H9 (cell line): ENCODE data around the gene VMAC. TPM values are rescaled to one million over a fixed set of nuclear protein-coding genes. Genes with fewer than 3 reads are reported as not detected.

Experiments used
- DNase-seq: peaks from one replicate; pipeline ENCODE4 v3.0.0-alpha.2; 2017
- H2AFZ ChIP-seq: one replicate; pipeline ENCODE4 v1.6.1; 2013; ENCODE audit warnings: mild to moderate bottlenecking, low read length, control low read depth, moderate library complexity
- H2AK5ac ChIP-seq: 2 replicates; pipeline ENCODE4 v1.6.1; 2013; ENCODE audit warnings: low read length, control low read depth, mixed read lengths; ENCODE audit not compliant: insufficient read length
- H2BK120ac ChIP-seq: one replicate; pipeline ENCODE4 v1.6.1; 2013; ENCODE audit warnings: low read depth, mild to moderate bottlenecking, low read length, control low read depth, inconsistent platforms; ENCODE audit not compliant: poor library complexity, severe bottlenecking
- H2BK12ac ChIP-seq: 2 replicates; pipeline ENCODE4 v1.6.1; 2013; ENCODE audit warnings: low read length, control low read depth, mixed read lengths, low read depth; ENCODE audit not compliant: insufficient read length
- H2BK15ac ChIP-seq: 2 replicates; pipeline ENCODE4 v1.6.1; 2013; ENCODE audit warnings: low read depth, low read length, control low read depth
- H2BK20ac ChIP-seq: one replicate; pipeline ENCODE4 v1.6.1; 2013; ENCODE audit warnings: low read depth, mild to moderate bottlenecking, low read length, control low read depth, inconsistent platforms; ENCODE audit not compliant: poor library complexity, severe bottlenecking
- H2BK5ac ChIP-seq: 2 replicates; pipeline ENCODE4 v1.6.1; 2013; ENCODE audit warnings: low read length, control low read depth, mixed read lengths; ENCODE audit not compliant: insufficient read length
- H3K14ac ChIP-seq: 2 replicates; pipeline ENCODE4 v1.6.1; 2013; ENCODE audit warnings: low read length, control low read depth; ENCODE audit not compliant: insufficient read depth
- H3K18ac ChIP-seq: 2 replicates; pipeline ENCODE4 v1.6.1; 2013; ENCODE audit warnings: low read depth, mild to moderate bottlenecking, mixed read lengths, low read length, control low read depth; ENCODE audit not compliant: insufficient read length
- H3K23ac ChIP-seq: 2 replicates; pipeline ENCODE4 v1.6.1; 2013; ENCODE audit warnings: low read length, control low read depth, mixed read lengths, low read depth; ENCODE audit not compliant: insufficient read length
- H3K23me2 ChIP-seq: 2 replicates; pipeline ENCODE4 v1.6.1; 2013; ENCODE audit warnings: low read depth, mild to moderate bottlenecking, mixed read lengths, low read length, control low read depth; ENCODE audit not compliant: insufficient read length, poor library complexity, severe bottlenecking
- H3K27ac ChIP-seq: 2 replicates; pipeline ENCODE4 v1.5.1; 2013; ENCODE audit warnings: low read length, control low read depth, mixed read lengths, low read depth; ENCODE audit not compliant: insufficient read length
- H3K27me3 ChIP-seq: 2 replicates; pipeline ENCODE4 v1.6.1; 2013; ENCODE audit warnings: low read length, control low read depth, inconsistent platforms; ENCODE audit not compliant: insufficient read depth
- H3K4ac ChIP-seq: 2 replicates; pipeline ENCODE4 v1.6.1; 2013; ENCODE audit warnings: low read depth, mild to moderate bottlenecking, control low read depth, inconsistent platforms, low read length, moderate library complexity
- H3K4me1 ChIP-seq: 2 replicates; pipeline ENCODE4 v1.6.1; 2013; ENCODE audit warnings: low read length, control low read depth, inconsistent platforms; ENCODE audit not compliant: insufficient read depth
- H3K4me2 ChIP-seq: 2 replicates; pipeline ENCODE4 v1.6.1; 2013; ENCODE audit warnings: low read length, control low read depth, mixed read lengths; ENCODE audit not compliant: insufficient read length, insufficient read depth
- H3K56ac ChIP-seq: 2 replicates; pipeline ENCODE4 v1.6.1; 2013; ENCODE audit warnings: low read depth, mild to moderate bottlenecking, mixed read lengths, low read length, control low read depth; ENCODE audit not compliant: insufficient read length
- H3K79me1 ChIP-seq: 2 replicates; pipeline ENCODE4 v1.6.1; 2013; ENCODE audit warnings: low read depth, mild to moderate bottlenecking, moderate library complexity, low read length, control low read depth, inconsistent platforms; ENCODE audit not compliant: insufficient read depth, poor library complexity, severe bottlenecking
- H3K79me2 ChIP-seq: 2 replicates; pipeline ENCODE4 v1.6.1; 2013; ENCODE audit warnings: low read length, control low read depth, inconsistent platforms; ENCODE audit not compliant: insufficient read depth
- H3K9ac ChIP-seq: 2 replicates; pipeline ENCODE4 v1.6.1; 2013; ENCODE audit warnings: low read length, control low read depth, mixed read lengths; ENCODE audit not compliant: insufficient read length; ENCODE audit errors: extremely low read depth
- H3K9me3 ChIP-seq: one replicate; pipeline ENCODE4 v1.6.1; 2013; ENCODE audit warnings: low read depth, low read length, inconsistent platforms; ENCODE audit not compliant: control insufficient read depth
- H3T11ph ChIP-seq: one replicate; pipeline ENCODE4 v1.6.1; 2013; ENCODE audit warnings: mild to moderate bottlenecking, low read length, control low read depth, inconsistent platforms
- H4K20me1 ChIP-seq: one replicate; pipeline ENCODE4 v1.6.1; 2013; ENCODE audit not compliant: control insufficient read depth, insufficient read length, insufficient read depth
- H4K5ac ChIP-seq: 2 replicates; pipeline ENCODE4 v1.6.1; 2013; ENCODE audit warnings: low read depth, mild to moderate bottlenecking, mixed read lengths, low read length, control low read depth; ENCODE audit not compliant: insufficient read length
- H4K8ac ChIP-seq: replicated peaks from 2 replicates; pipeline ENCODE4 v1.6.1; 2013; ENCODE audit warnings: low read length, control low read depth, mixed read lengths, low read depth; ENCODE audit not compliant: insufficient read length
- H4K91ac ChIP-seq: 2 replicates; pipeline ENCODE4 v1.6.1; 2013; ENCODE audit warnings: low read depth, mild to moderate bottlenecking, moderate library complexity, mixed read lengths, low read length, control low read depth; ENCODE audit not compliant: insufficient read length
- H3K27ac Mint-ChIP-seq, 3 experiments: 2 replicates in 2 of 3; 3 replicates in 1 of 3; pipeline ENCODE4 v1.8.0; 2020 to 2021; ENCODE audit warnings: mixed read lengths in 3 of 3, mild to moderate bottlenecking in 1 of 3, moderate library complexity in 1 of 3
- H3K27me3 Mint-ChIP-seq: 2 replicates; pipeline ENCODE4 v1.8.0; 2021; ENCODE audit warnings: low read depth, mild to moderate bottlenecking, moderate library complexity, mixed read lengths
- H3K36me3 Mint-ChIP-seq, 3 experiments: 2 replicates in 2 of 3; 3 replicates in 1 of 3; pipeline ENCODE4 v1.8.0; 2020 to 2021; ENCODE audit warnings: low read depth in 3 of 3, mixed read lengths in 3 of 3; ENCODE audit not compliant: insufficient read depth in 1 of 3
- H3K4me1 Mint-ChIP-seq, 2 experiments: 2 replicates each; pipeline ENCODE4 v1.8.0; 2020; ENCODE audit warnings: mixed read lengths in 2 of 2
- H3K4me3 Mint-ChIP-seq, 2 experiments: 2 replicates in 1 of 2; 3 replicates in 1 of 2; pipeline ENCODE4 v1.8.0; 2020 to 2021; ENCODE audit warnings: mild to moderate bottlenecking in 2 of 2, mixed read lengths in 2 of 2, moderate library complexity in 1 of 2
- H3K9me3 Mint-ChIP-seq, 2 experiments: 2 replicates in 1 of 2; 3 replicates in 1 of 2; pipeline ENCODE4 v1.8.0; 2020; ENCODE audit warnings: mild to moderate bottlenecking in 2 of 2, mixed read lengths in 2 of 2, moderate library complexity in 1 of 2
- WGBS: extraction: QIAGEN DNeasy Blood & Tissue Kit; methylation state at CpG from one replicate; pipeline ENCODE4 v1.1.7; 2013; ENCODE audit warnings: missing lambda C conversion rate, low lambda C conversion rate, mixed read lengths; ENCODE audit not compliant: insufficient read length; ENCODE audit errors: extremely low coverage; 5-methylcytosine and 5-hydroxymethylcytosine counted together
- total RNA-seq: library from RNA; stranded (reverse); gene quantifications from 2 replicates; pipeline ENCODE4 v1.2.1, GENCODE V29; 2021
- TF ChIP-seq, protein P1 (sequence below): fragments of 200-600 bp; sonication (generic); conservative IDR thresholded peaks from 3 replicates; pipeline ENCODE4 v1.8.0; 2021; ENCODE audit warnings: antibody characterized with exemption, mild to moderate bottlenecking

Gene VMAC
- total RNA-seq, 1 experiment from 2014 or later, result 2.2 TPM

- peaks cover 10 to 15% of the 10 kb centered on the region in 2 experiments for H3K4me1 Mint-ChIP-seq
- TF ChIP-seq, protein P1, sequence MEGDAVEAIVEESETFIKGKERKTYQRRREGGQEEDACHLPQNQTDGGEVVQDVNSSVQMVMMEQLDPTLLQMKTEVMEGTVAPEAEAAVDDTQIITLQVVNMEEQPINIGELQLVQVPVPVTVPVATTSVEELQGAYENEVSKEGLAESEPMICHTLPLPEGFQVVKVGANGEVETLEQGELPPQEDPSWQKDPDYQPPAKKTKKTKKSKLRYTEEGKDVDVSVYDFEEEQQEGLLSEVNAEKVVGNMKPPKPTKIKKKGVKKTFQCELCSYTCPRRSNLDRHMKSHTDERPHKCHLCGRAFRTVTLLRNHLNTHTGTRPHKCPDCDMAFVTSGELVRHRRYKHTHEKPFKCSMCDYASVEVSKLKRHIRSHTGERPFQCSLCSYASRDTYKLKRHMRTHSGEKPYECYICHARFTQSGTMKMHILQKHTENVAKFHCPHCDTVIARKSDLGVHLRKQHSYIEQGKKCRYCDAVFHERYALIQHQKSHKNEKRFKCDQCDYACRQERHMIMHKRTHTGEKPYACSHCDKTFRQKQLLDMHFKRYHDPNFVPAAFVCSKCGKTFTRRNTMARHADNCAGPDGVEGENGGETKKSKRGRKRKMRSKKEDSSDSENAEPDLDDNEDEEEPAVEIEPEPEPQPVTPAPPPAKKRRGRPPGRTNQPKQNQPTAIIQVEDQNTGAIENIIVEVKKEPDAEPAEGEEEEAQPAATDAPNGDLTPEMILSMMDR, result peak; percentile 78
- H3K4me2 ChIP-seq, result no peak overlapping the region
These were observed 12.5 kb upstream of the VMAC start for GRCh38 chr19:5891938-5892771.

More at GRCh38 chr19:5891938-5892771, 12.5 kb upstream of the VMAC start:
- WGBS, result no CpG with 5 or more reads among the region's 48 CpGs
- Mint-ChIP-seq H3K27ac (peak overlapping the region in 1 of 3 experiments; percentile 23; a peak in 1 of 7 replicates), H3K9me3 (no peaks in the 10 kb centered on the region), H3K36me3 (peaks cover 3 to 11% (median 8%) of the 10 kb centered on the region in 3 experiments; a peak in 6 of 7 replicates), H3K27me3 (peaks cover 29% of the 10 kb centered on the region), H3K4me3 (peak overlapping the region in 1 of 2 experiments; percentile 48; a peak in 2 of 5 replicates)
- DNase-seq, result peak; percentile 61
- no peaks in the 10 kb centered on the region for H3K79me1 ChIP-seq
- no peak overlapping the region for H3K56ac ChIP-seq
- H3K14ac ChIP-seq, result peak overlapping the region; percentile 4; the same call in 1 of the 2 replicates
- H2BK120ac ChIP-seq, result no peak overlapping the region
- no peaks in the 10 kb centered on the region for H3K27me3 ChIP-seq
- no peak overlapping the region for H2BK5ac ChIP-seq
- H3K4me1 ChIP-seq, result no peaks in the 10 kb centered on the region; the same call in 1 of the 2 replicates
- H2BK15ac ChIP-seq, result no peak overlapping the region
- H3K23me2 ChIP-seq, result no peaks in the 10 kb centered on the region
- no peaks in the 10 kb centered on the region for H3K9me3 ChIP-seq
- no peak overlapping the region for H3K9ac ChIP-seq
- H3K18ac ChIP-seq, result peak overlapping the region; percentile 37
- H3K23ac ChIP-seq, result no peak overlapping the region
- H4K5ac ChIP-seq, result no peak overlapping the region
- no peak overlapping the region for H4K8ac ChIP-seq
- no peak overlapping the region for H3K4ac ChIP-seq
- no peaks in the 10 kb centered on the region for H4K20me1 ChIP-seq
- no peak overlapping the region for H2AK5ac ChIP-seq
- H3K79me2 ChIP-seq, result no peaks in the 10 kb centered on the region
- H3K27ac ChIP-seq, result no peak overlapping the region
- no peak overlapping the region for H4K91ac ChIP-seq
- no peak overlapping the region for H3T11ph ChIP-seq
- H2AFZ ChIP-seq, result no peak overlapping the region
- H2BK12ac ChIP-seq, result no peak overlapping the region
- H2BK20ac ChIP-seq, result no peak overlapping the region
